Parathyroid adenoma (tissue), 2 donors: ENCODE results near the gene CCDC3.

Experiments used
- H2AFZ ChIP-seq: fragments of 300-600 bp; sonication (generic); one replicate; pipeline ENCODE4 v1.7.0; 2017; ENCODE audit warnings: antibody characterized with exemption, mild to moderate bottlenecking
- H3K27ac ChIP-seq: fragments of 300-600 bp; sonication (generic); one replicate; pipeline ENCODE4 v1.7.0; 2017
- H3K27me3 ChIP-seq: fragments of 300-600 bp; sonication (generic); one replicate; pipeline ENCODE4 v1.7.0; 2017; ENCODE audit warnings: low read length; ENCODE audit not compliant: control insufficient read depth, insufficient read depth
- H3K36me3 ChIP-seq: fragments of 300-600 bp; sonication (generic); one replicate; pipeline ENCODE4 v1.7.0; 2017; ENCODE audit warnings: low read length; ENCODE audit not compliant: control insufficient read depth, insufficient read depth
- H3K4me1 ChIP-seq: fragments of 300-600 bp; sonication (generic); one replicate; pipeline ENCODE4 v1.7.0; 2017; ENCODE audit warnings: control low read depth
- H3K4me2 ChIP-seq: fragments of 300-600 bp; sonication (generic); one replicate; pipeline ENCODE4 v1.7.0; 2017; ENCODE audit warnings: low read length
- H3K4me3 ChIP-seq: fragments of 300-600 bp; sonication (generic); one replicate; pipeline ENCODE4 v1.7.0; 2017; ENCODE audit warnings: low read depth, low read length
- H3K79me2 ChIP-seq: fragments of 300-600 bp; sonication (generic); one replicate; pipeline ENCODE4 v1.7.0; 2017; ENCODE audit warnings: control low read depth
- H3K9ac ChIP-seq: fragments of 300-600 bp; sonication (generic); one replicate; pipeline ENCODE4 v1.7.0; 2017; ENCODE audit warnings: mild to moderate bottlenecking
- H3K9me3 ChIP-seq: fragments of 300-600 bp; sonication (generic); one replicate; pipeline ENCODE4 v1.7.0; 2017; ENCODE audit warnings: low read length; ENCODE audit not compliant: control insufficient read depth
- CTCF ChIP-seq: fragments of 300-600 bp; sonication (generic); IDR thresholded peaks from one replicate; pipeline ENCODE4 v1.7.0; 2017; ENCODE audit warnings: antibody characterized with exemption, mild to moderate bottlenecking
- donor health status: primary hyperparathyroidism.

Gene CCDC3

GRCh38 chr10:12854988-12855387, 146.5 kb downstream of the CCDC3 start:
- TF ChIP-seq CTCF = no peak
- Histone ChIP-seq H3K79me2 (no peaks in the 10 kb centered on the region), H3K9me3 (no peaks in the 10 kb centered on the region), H3K9ac (no peak overlapping the region), H3K27ac (no peak overlapping the region), H3K36me3 (no peaks in the 10 kb centered on the region), H3K4me2 (no peak overlapping the region), H3K4me1 (no peaks in the 10 kb centered on the region), H3K4me3 (no peak overlapping the region), H3K27me3 (no peaks in the 10 kb centered on the region), H2AFZ (no peak overlapping the region)

GRCh38 chr10:12852687-12853086, 148.8 kb downstream of the CCDC3 start:
- no peaks in the 10 kb centered on the region for H3K36me3 ChIP-seq
- no peak overlapping the region for H3K9ac ChIP-seq
- no peak overlapping the region for H2AFZ ChIP-seq
- no peak overlapping the region for H3K4me3 ChIP-seq
- no peak for TF ChIP-seq CTCF
- no peak overlapping the region for H3K27ac ChIP-seq
- H3K79me2 ChIP-seq = no peaks in the 10 kb centered on the region
- H3K9me3 ChIP-seq = no peaks in the 10 kb centered on the region
- no peaks in the 10 kb centered on the region for H3K27me3 ChIP-seq
- no peak overlapping the region for H3K4me2 ChIP-seq
- no peaks in the 10 kb centered on the region for H3K4me1 ChIP-seq

GRCh38 chr10:12849319-12850181, 152.0 kb downstream of the CCDC3 start:
- no peak overlapping the region for H3K27ac ChIP-seq
- no peak overlapping the region for H3K4me3 ChIP-seq
- H3K4me2 ChIP-seq = no peak overlapping the region
- no peaks in the 10 kb centered on the region for H3K36me3 ChIP-seq
- no peak overlapping the region for H2AFZ ChIP-seq
- H3K27me3 ChIP-seq = no peaks in the 10 kb centered on the region
- no peaks in the 10 kb centered on the region for H3K9me3 ChIP-seq
- no peaks in the 10 kb centered on the region for H3K4me1 ChIP-seq
- no peak for TF ChIP-seq CTCF
- no peak overlapping the region for H3K9ac ChIP-seq
- no peaks in the 10 kb centered on the region for H3K79me2 ChIP-seq

- Histone ChIP-seq H3K9ac (no peak overlapping the region), H3K9me3 (no peaks in the 10 kb centered on the region), H3K4me3 (no peak overlapping the region), H3K79me2 (no peaks in the 10 kb centered on the region), H3K4me2 (no peak overlapping the region), H3K27ac (no peak overlapping the region), H3K4me1 (no peaks in the 10 kb centered on the region), H3K27me3 (no peaks in the 10 kb centered on the region), H3K36me3 (no peaks in the 10 kb centered on the region), H2AFZ (no peak overlapping the region)
- no peak for TF ChIP-seq CTCF
Measured at GRCh38 chr10:12848439-12849173, 152.9 kb downstream of the CCDC3 start.
